Measurements from ENCODE around the gene HNRNPL.

The HNRNPL gene

GRCh38 chr19:38850976-38851621, 1.3 kb upstream of the HNRNPL start:
- H3K4me1 ChIP-seq (ENCODE audit: control insufficient read depth, low read length) = peaks cover 44% of the 10 kb centered on the region
- H3K79me2 ChIP-seq (ENCODE audit: control insufficient read depth, low read length) = peaks cover 54% of the 10 kb centered on the region
- no peaks in the 10 kb centered on the region for H3K9me2 ChIP-seq (replicated peaks; ENCODE audit: control insufficient read depth, low read length)
- no peaks in the 10 kb centered on the region for H3K9me3 ChIP-seq (ENCODE audit: control insufficient read depth, insufficient read depth, low read length)
- peak overlapping the region; percentile 97 for H3K4me2 ChIP-seq (ENCODE audit: low read length)
- H4K20me1 ChIP-seq (ENCODE audit: control insufficient read depth, insufficient read depth, low read depth, low read length) = peaks cover 16% of the 10 kb centered on the region
- H3K27me3 ChIP-seq (ENCODE audit: control insufficient read depth, low read length) = no peaks in the 10 kb centered on the region
- TF ChIP-seq EZH2phosphoT487 (IDR thresholded peaks at IDR 0.05; ENCODE audit: borderline replicate concordance, low read length) (no peak), CTCF (IDR thresholded peaks at IDR 0.05; ENCODE audit: low read depth, low read length, poor library complexity, severe bottlenecking) (peak; percentile 8)
- H3F3A ChIP-seq (ENCODE audit: control insufficient read depth, insufficient read depth) = peaks cover 10% of the 10 kb centered on the region
- peak overlapping the region; percentile 90 for H3K27ac ChIP-seq (ENCODE audit: low read depth, low read length)
- H3K36me3 ChIP-seq (ENCODE audit: control insufficient read depth, low read length) = peaks cover 41% of the 10 kb centered on the region
- H3K4me3 ChIP-seq (ENCODE audit: low read length) = peak overlapping the region; percentile 83

- Histone ChIP-seq H3K4me3 (ENCODE audit: low read length) (peak overlapping the region; percentile 83), H3F3A (ENCODE audit: control insufficient read depth, insufficient read depth) (peaks cover 10% of the 10 kb centered on the region), H3K27me3 (ENCODE audit: control insufficient read depth, low read length) (no peaks in the 10 kb centered on the region), H3K4me2 (ENCODE audit: low read length) (peak overlapping the region; percentile 97), H4K20me1 (ENCODE audit: control insufficient read depth, insufficient read depth, low read depth, low read length) (peaks cover 21% of the 10 kb centered on the region), H3K9me3 (ENCODE audit: control insufficient read depth, insufficient read depth, low read length) (no peaks in the 10 kb centered on the region), H3K27ac (ENCODE audit: low read depth, low read length) (peak overlapping the region; percentile 90), H3K36me3 (ENCODE audit: control insufficient read depth, low read length) (peaks cover 47% of the 10 kb centered on the region), H3K9me2 (replicated peaks; ENCODE audit: control insufficient read depth, low read length) (no peaks in the 10 kb centered on the region), H3K79me2 (ENCODE audit: control insufficient read depth, low read length) (peaks cover 60% of the 10 kb centered on the region), H3K4me1 (ENCODE audit: control insufficient read depth, low read length) (peaks cover 49% of the 10 kb centered on the region)
- TF ChIP-seq CTCF (IDR thresholded peaks at IDR 0.05; ENCODE audit: low read depth, low read length, poor library complexity, severe bottlenecking) (peak; percentile 19), EZH2phosphoT487 (IDR thresholded peaks at IDR 0.05; ENCODE audit: borderline replicate concordance, low read length) (no peak)
Measured at GRCh38 chr19:38850436-38850975, 720 bp upstream of the HNRNPL start.

GRCh38 chr19:38849147-38849859, 483 bp downstream of the HNRNPL start:
- H3K4me1 ChIP-seq (ENCODE audit: control insufficient read depth, low read length) = peaks cover 53% of the 10 kb centered on the region
- no peaks in the 10 kb centered on the region for H3K9me3 ChIP-seq (ENCODE audit: control insufficient read depth, insufficient read depth, low read length)
- H3K79me2 ChIP-seq (ENCODE audit: control insufficient read depth, low read length) = peaks cover 72% of the 10 kb centered on the region
- peaks cover 12% of the 10 kb centered on the region for H3F3A ChIP-seq (ENCODE audit: control insufficient read depth, insufficient read depth)
- no peaks in the 10 kb centered on the region for H3K9me2 ChIP-seq (replicated peaks; ENCODE audit: control insufficient read depth, low read length)
- H3K4me2 ChIP-seq (ENCODE audit: low read length) = peak overlapping the region; percentile 92
- H3K27me3 ChIP-seq (ENCODE audit: control insufficient read depth, low read length) = no peaks in the 10 kb centered on the region
- H4K20me1 ChIP-seq (ENCODE audit: control insufficient read depth, insufficient read depth, low read depth, low read length) = peaks cover 24% of the 10 kb centered on the region
- TF ChIP-seq CTCF (IDR thresholded peaks at IDR 0.05; ENCODE audit: low read depth, low read length, poor library complexity, severe bottlenecking) = no peak
- TF ChIP-seq EZH2phosphoT487 (IDR thresholded peaks at IDR 0.05; ENCODE audit: borderline replicate concordance, low read length) = no peak
- peak overlapping the region; percentile 94 for H3K4me3 ChIP-seq (ENCODE audit: low read length)
- peak overlapping the region; percentile 90 for H3K27ac ChIP-seq (ENCODE audit: low read depth, low read length)
- peaks cover 59% of the 10 kb centered on the region for H3K36me3 ChIP-seq (ENCODE audit: control insufficient read depth, low read length)
